ENCODE results near the gene VSTM2L. TPM values are rescaled to one million over a fixed set of nuclear protein-coding genes. Genes with fewer than 3 reads are reported as not detected.

Gene VSTM2L
- polyA plus RNA-seq, 2 of the 4 experiments (the other 2 are of a cell fraction) = 2.0 to 5.8 TPM

GRCh38 chr20:37944456-37944981 is 41.6 kb downstream of the VSTM2L start:
- POLR2A ChIA-PET = no interaction called here
- no peak for ATAC-seq
- WGBS (ENCODE audit: missing lambda C conversion rate) = 73% methylated on average over 8 of the region's 11 CpGs

GRCh38 chr20:37945091-37945547 is 42.2 kb downstream of the VSTM2L start:
- no peak; a peak in 1 of 6 replicates for ATAC-seq
- no peak overlapping the region for H3K4me2 ChIP-seq
- H3K4me1 ChIP-seq = peaks cover 6% of the 10 kb centered on the region; the same call in 1 of the 3 replicates
- FAIRE-seq = no peak
- no peak for DNase-seq (ENCODE audit: low read depth in 1 of 2, low spot score in 1 of 2)
- ChIA-PET POLR2A (no interaction called here), CTCF (interaction anchor here (1.4 to 1.5 kb wide), 2 partner anchors 11 to 39 kb away, joined by 3 read pairs; no protein-coding TSS in a partner anchor)
- no peak overlapping the region for H3K4me3 ChIP-seq
- WGBS (ENCODE audit: missing lambda C conversion rate) = 38% methylated on average over 11 of the region's 11 CpGs
- TF ChIP-seq MYC (IDR thresholded peaks at IDR 0.05; ENCODE audit: borderline replicate concordance, low read length) (no peak), USF2 (IDR thresholded peaks at IDR 0.05) (no peak), PHF8 (IDR thresholded peaks at IDR 0.05; ENCODE audit: borderline replicate concordance, low read depth) (no peak)
- peaks cover 14% of the 10 kb centered on the region; the same call in 2 of the 3 replicates for H3K9me3 ChIP-seq
- H3K27ac ChIP-seq = no peak overlapping the region

More at GRCh38 chr20:37944456-37944981, 41.6 kb downstream of the VSTM2L start:
- DNase-seq (ENCODE audit: low read depth in 1 of 2, low spot score in 1 of 2) (no peak), FAIRE-seq (no peak)
- CTCF ChIA-PET = no interaction called here
- no peak for TF ChIP-seq ESRRA (IDR thresholded peaks at IDR 0.05; ENCODE audit: borderline replicate concordance, low read length)
- TF ChIP-seq FOSL2 (IDR thresholded peaks at IDR 0.05) = no peak
- TF ChIP-seq FOSL2 (CRISPR knock-in tag; IDR thresholded peaks at IDR 0.05) = no peak
- no peak for TF ChIP-seq ZFP36 (IDR thresholded peaks at IDR 0.05; ENCODE audit: borderline replicate concordance, partially characterized antibody)
- TF ChIP-seq TP53 (CRISPR knock-in tag; IDR thresholded peaks at IDR 0.05) = no peak
- no peak for TF ChIP-seq USF2 (IDR thresholded peaks at IDR 0.05)
- TF ChIP-seq POLR2A (IDR thresholded peaks at IDR 0.05; ENCODE audit: low read length) = no peak
- no peak for TF ChIP-seq RAD21 (conservative IDR thresholded peaks at IDR 0.05 in 1 of 2, IDR thresholded peaks at IDR 0.05 in 1 of 2)
- TF ChIP-seq RFX5 (IDR thresholded peaks at IDR 0.05) = no peak
- no peak for TF ChIP-seq BHLHE40 (IDR thresholded peaks at IDR 0.05; ENCODE audit: low read depth, low read length)
- no peak for TF ChIP-seq CEBPB (IDR thresholded peaks at IDR 0.05)
- no peak for TF ChIP-seq EHF (CRISPR knock-in tag; IDR thresholded peaks at IDR 0.05)
- TF ChIP-seq HOXB13 (CRISPR knock-in tag; IDR thresholded peaks at IDR 0.05; ENCODE audit: low read depth) = no peak
- TF ChIP-seq ATOH8 (CRISPR knock-in tag; IDR thresholded peaks at IDR 0.05; ENCODE audit: low read depth) = no peak
- TF ChIP-seq JUNB (IDR thresholded peaks at IDR 0.05) = no peak
- no peak for TF ChIP-seq CHD4 (IDR thresholded peaks at IDR 0.05; ENCODE audit: borderline replicate concordance)
- TF ChIP-seq HOXB5 (CRISPR knock-in tag; IDR thresholded peaks at IDR 0.05) = no peak
- TF ChIP-seq BCL3 (IDR thresholded peaks at IDR 0.05) = no peak
- TF ChIP-seq E2F6 (IDR thresholded peaks at IDR 0.05; ENCODE audit: borderline replicate concordance, low read depth) = no peak
- peaks cover 14% of the 10 kb centered on the region; the same call in 2 of the 3 replicates for H3K9me3 ChIP-seq
- H3K4me1 ChIP-seq = peaks cover 6% of the 10 kb centered on the region; the same call in 1 of the 3 replicates
- no peak overlapping the region for H3K4me2 ChIP-seq
- H3K27ac ChIP-seq = no peak overlapping the region
- no peak overlapping the region for H3K4me3 ChIP-seq
